CD4-positive, alpha-beta T cell treated with Interleukin-2 at 100 ng/mL for 4 hours (primary cell): ENCODE measurements around the gene ARSG.
"Not testable (repeated sequence)": the region's sequence is repeated elsewhere in the genome, so short reads cannot be mapped to it uniquely, and the experiment has no call there.

ENCODE experiments used
- DNase-seq: peaks from one replicate; pipeline ENCODE4 v3.0.0-alpha.2; 2020; ENCODE audit warnings: low spot score

Gene ARSG

GRCh38 chr17:68397108-68397536, 105.8 kb downstream of the ARSG start:
- no peak for DNase-seq

- peak; percentile 28 for DNase-seq
These were observed 107.7 kb downstream of the ARSG start for GRCh38 chr17:68398691-68399637.

DNA sequence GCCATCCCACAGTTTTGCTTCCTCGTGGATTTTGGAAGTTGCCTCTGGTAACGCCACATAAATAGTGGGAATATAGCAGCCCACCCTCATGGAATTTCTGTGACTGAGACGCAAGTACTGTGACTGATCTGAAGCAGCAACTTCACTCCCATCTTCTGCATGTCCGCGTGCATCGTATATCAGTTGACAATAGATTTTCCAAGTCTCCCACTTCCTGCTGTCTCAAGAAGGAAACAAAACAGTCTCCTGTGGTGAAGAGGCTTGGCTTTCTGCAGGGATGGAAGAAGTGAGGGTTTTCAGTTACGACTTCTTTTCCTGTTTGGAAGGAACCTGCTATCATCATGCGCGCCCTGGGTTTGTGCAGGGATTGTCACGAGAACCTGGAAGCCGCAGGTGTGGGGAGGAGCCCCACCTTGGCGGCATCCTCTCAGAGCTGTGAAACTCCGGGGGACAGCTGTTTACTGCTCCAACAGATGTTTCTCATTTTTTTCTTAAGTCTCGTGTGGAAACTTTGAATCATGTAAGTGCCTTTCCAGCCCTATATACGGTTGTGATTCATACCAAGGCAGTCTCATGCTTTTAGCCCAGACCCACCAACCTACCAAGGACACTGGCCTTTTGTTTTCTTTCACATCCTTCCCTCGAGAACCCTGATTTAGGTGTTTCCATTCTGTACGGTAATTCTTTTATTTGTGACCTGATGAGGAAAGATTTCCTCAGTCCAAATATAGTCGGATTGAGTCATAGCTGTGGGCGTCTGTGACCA, 108.5 kb downstream of the ARSG start:
- peak; percentile 10 for DNase-seq

DNA sequence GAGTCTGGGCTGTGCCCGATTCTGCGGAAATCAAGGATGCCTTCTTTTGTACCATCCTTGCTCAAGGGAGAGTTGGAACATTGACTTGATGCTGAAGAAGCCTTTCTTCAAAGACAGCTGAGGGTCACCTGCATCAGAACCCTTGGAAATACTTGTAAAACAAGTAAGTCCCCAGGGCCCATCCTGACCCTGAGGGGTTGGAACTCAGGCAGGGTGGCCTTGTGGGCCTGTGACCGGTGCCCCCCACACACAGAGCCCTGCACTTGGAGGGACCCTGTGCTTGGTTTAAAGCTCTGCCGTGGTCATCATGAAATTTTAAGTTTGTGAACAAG, 109.1 kb downstream of the ARSG start:
- no peak for DNase-seq

DNA sequence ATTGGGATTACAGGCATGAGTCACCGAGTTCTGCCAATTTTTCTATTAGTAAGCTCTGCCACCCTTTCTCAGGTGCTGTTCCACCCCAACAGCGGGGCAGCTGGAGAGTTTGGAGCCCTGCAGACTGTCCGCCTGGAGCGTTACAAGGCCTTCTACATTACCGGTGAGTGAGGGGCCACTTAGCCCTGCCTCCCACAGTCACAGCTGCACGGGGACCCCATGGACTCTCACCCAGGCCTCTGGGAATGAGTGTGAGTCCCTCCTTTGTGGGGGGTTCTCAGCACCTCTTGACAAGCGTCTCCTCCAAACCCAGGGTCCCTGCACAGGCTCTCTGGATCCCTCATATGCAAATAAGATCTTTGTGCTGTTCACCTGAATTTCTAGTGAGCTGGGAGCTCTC, 110.0 kb downstream of the ARSG start:
- no peak for DNase-seq

DNA sequence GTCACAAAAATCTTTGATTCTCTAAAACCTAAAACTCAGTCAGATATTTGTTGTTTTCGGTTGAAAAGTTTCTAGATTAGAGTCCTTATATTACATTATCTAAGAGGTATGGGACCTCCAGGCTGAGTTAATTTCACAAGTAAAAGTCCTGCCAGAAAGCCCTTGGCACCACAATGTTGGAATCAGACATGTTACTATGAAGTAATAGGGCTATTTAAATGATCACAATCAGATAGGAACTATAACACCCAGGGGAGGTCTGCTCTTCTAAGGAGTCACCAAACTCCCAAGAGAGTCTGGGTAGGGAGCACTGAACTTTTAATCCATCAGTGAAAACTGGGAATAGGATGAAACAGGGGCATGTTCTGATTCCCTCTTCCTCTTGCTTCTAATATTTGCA, 111.8 kb downstream of the ARSG start:
- DNase-seq: no peak

GRCh38 chr17:68403837-68404236, 112.5 kb downstream of the ARSG start:
- DNase-seq: not testable (repeated sequence)

DNA sequence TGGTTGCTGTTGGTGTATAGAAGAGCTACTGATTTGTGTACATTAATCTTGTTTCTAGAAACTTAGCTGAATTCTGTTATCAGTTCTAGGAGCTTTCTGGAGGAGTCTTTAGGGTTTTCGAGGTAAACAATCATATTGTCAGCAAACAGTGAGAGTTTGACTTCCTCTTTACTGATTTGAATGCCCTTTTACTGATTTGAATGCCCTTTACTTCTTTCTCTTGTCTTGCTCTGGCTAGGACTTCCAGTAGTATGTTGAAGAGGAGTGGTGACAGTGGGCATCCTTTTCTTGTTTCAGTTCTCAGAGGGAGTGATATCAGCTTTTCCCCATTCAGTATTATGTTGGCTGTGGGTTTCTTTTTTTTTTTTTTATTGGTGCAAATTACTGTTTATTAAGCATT, 116.4 kb downstream of the ARSG start:
- DNase-seq: not testable (repeated sequence)

DNA sequence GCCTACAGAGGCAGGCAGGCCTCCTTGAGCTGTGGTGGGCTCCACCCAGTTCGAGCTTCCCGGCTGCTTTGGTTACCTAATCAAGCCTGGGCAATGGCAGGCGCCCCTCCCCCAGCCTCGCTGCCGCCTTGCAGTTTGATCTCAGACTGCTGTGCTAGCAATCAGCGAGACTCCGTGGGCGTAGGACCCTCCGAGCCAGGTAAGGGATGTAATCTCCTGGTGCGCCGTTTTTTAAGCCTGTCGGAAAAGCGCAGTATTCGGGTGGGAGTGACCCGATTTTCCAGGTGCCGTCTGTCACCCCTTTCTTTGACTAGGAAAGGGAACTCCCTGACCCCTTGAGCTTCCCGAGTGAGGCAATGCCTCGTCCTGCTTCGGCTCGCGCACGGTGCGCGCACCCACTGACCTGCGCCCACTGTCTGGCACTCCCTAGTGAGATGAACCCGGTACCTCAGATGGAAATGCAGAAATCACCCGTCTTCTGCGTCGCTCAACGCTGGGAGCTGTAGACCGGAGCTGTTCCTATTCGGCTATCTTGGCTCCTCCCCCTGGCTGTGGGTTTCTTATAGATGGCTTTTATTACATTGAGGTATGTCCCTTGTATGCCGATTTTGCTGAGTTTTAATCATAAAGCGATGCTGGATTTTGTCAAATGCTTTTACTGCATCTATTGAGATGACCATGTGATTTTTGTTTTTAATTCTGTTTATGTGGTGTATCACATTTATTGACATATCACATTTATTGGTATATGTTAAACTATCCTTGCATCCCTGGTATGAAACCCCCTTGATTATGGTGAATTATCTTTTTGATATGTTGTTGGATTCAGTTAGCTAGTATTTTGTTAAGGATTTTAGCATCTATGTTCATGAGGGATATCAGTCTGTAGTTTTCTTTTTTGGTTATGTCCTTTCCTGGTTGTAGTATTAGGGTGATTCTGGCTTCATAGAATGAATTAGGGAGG, 122.6 kb downstream of the ARSG start:
- DNase-seq: peak; percentile 67

- peak; percentile 19 for DNase-seq
These were observed 123.6 kb downstream of the ARSG start for GRCh38 chr17:68414901-68415300.

DNA sequence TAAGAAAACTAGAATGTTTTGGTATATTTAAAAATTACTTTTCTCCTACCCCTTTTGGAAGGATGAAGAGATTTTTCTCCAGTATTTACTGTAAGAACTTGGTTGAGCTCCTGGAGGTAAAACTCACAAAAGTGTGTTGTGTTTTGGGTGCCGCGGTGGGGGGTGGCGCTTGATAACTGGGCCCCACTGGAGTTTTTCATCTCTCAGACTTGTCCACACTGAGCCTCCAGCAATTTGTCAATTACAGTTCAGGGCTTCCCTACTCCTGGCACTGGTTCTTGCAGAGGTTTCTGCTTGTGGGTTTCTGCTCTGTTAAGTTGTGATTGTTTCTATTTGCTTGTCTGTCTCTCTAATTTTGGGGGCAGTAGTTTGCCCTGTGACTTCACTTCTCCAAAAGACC, 126.0 kb downstream of the ARSG start:
- DNase-seq: no peak

DNA sequence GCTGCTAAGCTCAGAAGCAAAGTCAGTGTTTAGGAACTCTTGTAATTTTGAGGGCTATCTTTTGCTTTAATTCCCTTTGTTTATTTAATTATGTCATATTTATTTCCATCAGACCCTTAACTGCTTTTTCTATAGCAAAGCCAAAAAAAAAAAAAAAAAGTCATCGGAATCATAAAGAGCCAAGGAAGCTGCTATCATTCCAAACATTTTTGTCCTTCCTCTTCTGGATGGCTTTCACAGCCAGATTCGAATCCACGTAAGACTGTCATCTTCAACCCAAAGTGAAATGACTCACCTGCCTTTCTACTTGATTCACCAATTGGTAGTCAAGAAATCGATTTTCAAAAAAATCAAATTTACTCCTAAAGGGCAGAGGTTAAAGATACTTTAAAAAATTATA, 127.6 kb downstream of the ARSG start:
- no peak for DNase-seq

DNA sequence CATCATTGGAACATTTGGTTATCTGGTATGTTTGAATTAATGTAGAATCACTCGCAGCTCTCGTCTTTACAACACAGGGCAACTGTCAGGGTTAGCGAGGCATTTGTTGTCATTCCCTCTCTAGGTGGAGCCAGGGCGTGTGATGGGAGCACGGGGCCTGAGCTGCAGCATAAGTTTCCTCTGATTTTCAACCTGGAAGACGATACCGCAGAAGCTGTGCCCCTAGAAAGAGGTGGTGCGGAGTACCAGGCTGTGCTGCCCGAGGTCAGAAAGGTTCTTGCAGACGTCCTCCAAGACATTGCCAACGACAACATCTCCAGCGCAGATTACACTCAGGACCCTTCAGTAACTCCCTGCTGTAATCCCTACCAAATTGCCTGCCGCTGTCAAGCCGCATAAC, 128.8 kb downstream of the ARSG start:
- DNase-seq: no peak

- DNase-seq: no peak
These were observed 130.2 kb downstream of the ARSG start for GRCh38 chr17:68421486-68421885.

- no peak for DNase-seq
These were observed 131.5 kb downstream of the ARSG start for GRCh38 chr17:68422821-68423220.

- DNase-seq: no peak
These were observed 132.0 kb downstream of the ARSG start for GRCh38 chr17:68423251-68423650.

DNA sequence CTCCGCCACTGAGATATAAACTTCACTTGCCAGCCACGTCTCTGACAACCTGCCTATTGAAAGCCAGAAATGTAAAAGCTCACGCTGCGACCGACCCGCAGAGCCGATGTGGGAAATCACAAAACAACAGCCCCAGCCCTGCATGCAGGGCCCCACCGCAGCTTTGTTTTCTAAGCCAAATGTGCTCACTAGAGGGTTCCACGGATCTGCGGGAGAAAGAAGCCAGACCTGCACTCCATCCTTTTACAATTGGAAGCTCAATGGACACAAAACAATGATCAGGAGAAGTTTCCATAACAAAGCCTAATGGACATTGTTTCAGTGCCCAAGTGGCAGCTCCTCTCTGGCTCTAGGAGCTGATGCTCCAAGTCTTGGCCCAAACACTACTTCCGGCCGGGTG, 132.9 kb downstream of the ARSG start:
- no peak for DNase-seq

- DNase-seq: no peak
These were observed 133.6 kb downstream of the ARSG start for GRCh38 chr17:68424861-68425260.

GRCh38 chr17:68425979-68426378, 134.7 kb downstream of the ARSG start:
- DNase-seq: no peak

DNA sequence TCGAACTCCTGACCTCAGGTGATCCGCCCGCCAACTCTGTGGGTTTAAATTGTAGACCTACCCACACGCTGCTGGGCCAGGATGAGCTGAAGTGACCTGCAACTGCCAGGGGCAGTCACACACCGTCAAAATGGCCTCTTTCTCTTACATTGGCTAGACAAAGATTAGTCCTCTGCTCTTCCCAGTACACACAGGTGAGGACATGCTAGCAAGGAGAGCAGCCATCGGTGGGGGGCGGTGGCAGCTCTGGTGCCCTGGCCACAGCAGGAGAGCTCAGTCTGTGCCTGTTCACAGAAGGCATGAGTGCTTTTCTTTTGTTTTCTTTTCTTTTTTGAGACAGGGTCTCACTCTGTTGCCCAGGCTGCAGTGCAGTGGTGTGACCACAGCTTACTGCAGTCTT, 136.3 kb downstream of the ARSG start:
- DNase-seq: no peak

DNA sequence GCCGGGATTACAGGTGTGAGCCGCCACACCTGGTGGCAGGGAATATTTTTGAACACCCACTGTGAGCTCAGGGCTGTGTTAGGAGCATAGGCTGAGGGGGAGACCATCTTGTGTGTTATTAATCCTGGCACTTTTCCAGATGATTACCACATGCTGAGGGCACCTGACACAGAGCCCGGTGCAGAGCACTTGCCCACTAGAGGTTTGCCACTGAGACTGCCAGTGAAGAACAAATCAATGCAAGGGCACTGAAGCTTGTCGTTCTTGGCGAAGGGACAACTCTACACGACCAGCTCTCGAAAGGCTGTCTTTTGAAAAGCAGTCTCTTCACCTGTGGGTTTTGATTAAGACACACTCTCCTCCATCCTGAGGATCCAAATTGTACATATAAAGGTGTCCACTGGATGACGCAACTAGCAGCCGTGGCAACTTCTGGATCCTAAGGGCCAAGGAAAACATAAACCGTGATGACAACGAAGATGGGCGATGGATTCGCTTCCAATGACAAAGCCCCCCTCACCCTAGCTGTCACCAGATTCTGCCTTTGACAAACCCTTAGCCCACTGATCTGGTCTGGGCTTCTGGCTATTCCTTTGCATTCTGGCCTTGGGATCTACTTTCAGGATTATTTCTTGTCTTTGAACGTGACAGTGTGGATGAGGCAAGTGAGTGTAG, 137.3 kb downstream of the ARSG start:
- DNase-seq: no peak

GRCh38 chr17:68429881-68430280, 138.6 kb downstream of the ARSG start:
- no peak for DNase-seq
